HG02884 (cell line): Measurements from ENCODE around the gene OR2T11.
"Not testable (repeated sequence)": the region's sequence is repeated elsewhere in the genome, so short reads cannot be mapped to it uniquely, and the experiment has no call there.

Source experiments
- ATAC-seq: cut with Tn5 transposase; IDR thresholded peaks from one replicate; pipeline ENCODE4 v1.9.1; 2021; ENCODE audit warnings: mild to moderate bottlenecking, moderate library complexity; ENCODE audit not compliant: unreplicated experiment

Gene OR2T11, protein sequence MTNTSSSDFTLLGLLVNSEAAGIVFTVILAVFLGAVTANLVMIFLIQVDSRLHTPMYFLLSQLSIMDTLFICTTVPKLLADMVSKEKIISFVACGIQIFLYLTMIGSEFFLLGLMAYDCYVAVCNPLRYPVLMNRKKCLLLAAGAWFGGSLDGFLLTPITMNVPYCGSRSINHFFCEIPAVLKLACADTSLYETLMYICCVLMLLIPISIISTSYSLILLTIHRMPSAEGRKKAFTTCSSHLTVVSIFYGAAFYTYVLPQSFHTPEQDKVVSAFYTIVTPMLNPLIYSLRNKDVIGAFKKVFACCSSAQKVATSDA

DNA sequence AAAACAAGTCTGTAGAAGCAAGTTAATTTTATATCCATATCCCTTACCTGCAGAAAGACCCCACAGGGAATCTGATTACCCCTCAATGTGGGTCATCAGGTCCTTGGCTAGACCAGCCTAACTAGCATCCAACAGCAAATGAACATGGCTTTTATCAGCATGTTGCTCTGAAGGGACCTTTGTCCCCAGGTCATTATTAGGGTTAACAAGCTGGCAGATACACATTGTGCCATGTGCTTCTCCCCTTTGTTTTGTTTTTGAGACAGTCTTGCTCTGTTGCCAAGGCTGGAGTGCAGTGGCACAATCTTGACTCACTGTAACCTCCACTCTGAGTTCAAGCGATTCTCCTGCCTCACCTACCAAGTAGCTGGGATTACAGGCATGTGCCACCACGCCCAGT is at the start of gene OR2T11:
Gene OR2T11, minus strand, starts transcription at position 101 of the 400 bp plus-strand sequence. CDS start 7,963 bp downstream, outside the sequence.
- ATAC-seq, result not testable (repeated sequence)

DNA sequence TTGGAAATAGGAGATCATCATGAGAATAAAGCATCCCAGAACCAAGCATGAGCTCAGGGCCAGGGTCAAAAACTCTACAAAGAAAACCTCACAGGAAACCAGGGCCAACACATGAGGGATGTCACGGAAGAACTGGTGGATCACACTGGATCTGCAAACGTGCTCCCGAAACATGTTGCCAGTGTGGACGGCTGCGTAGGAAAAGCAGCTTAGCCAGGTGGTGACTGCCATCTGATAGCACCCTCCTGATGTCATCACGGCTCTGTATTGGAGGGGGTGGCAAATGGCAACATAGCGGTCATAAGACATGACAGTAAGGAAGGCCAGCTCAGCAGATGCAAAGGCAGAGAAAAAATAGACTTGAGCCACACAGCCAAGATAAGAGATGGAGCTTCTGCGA is 46.8 kb upstream of the OR2T11 start:
- ATAC-seq, result no peak

DNA sequence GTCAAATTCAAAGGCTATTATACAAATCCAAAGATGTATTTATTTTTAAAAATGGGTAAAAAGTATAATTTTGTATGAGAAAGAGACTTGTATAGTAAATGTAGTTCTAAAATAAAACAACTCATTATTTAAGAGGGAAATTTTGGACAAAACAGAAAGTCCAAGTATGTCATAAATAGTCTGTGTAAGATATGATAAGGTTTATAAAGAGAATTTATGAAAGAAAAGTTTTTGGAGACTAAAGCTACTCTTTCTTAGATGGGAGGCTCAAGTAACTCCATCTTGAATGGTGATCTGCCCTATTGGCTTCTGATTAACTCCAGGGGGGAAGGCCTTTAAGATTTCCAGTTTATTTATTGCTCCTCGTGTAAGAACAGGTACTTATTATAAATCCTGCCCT is 35.1 kb upstream of the OR2T11 start:
- no peak for ATAC-seq

DNA sequence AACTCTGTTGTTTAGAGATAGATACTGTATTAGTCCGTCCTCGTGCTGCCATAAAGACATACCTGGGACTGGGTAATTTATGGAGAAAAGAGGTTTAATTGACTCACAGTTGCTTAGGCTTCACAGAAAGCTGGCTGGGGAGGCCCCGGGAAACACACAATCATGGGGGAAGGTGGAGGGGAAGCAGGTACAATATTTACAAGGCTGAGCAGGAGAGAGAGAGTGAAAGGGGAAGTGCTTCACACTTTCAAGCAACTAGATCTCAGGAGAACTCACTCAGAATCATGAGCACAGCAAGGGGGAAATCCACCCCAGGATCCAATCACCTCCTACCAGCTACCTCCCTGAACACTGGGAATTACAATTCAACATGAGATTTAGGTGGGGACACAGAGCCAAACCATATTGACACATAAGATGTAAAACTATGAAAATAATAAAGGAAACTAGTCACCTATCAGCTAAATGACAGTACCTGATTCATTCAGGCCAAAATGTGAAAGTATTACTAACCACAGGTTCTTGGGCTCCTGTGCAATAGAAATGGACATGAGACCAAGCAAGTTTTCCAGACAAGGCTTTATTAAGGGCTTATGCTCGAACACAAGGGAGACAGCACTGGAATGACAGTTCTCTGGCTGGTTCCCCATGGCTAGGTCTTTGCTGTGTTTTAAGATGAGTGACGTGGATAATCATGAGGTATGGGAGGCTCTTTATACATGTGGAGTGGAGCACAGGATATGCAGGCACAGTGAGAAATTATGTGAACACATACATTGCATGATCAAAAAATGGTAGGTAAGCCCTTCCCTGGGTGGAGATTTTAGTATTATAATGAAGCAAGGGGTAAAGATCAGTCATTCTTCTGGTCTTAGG is 28.8 kb upstream of the OR2T11 start:
- peak; percentile 100 for ATAC-seq

DNA sequence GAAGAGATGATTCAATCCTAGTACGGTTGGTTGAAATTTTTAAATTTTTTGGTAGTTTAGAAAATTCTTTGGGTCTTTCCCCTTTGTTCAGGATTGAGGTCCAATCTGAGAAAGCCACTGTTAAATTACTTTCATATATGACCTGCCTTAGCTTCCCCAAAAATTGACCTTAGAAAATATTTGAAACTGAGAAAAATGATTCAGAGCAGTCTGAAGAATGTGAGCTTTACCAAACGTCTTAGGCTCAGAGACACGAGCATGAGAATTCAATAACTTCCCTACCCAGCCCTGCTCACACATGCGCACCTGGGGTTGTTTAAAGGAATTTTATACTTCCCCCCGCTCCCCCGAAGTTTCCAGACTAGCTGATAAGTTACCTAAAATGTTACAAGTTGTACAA is 21.9 kb upstream of the OR2T11 start:
- ATAC-seq, result peak; percentile 65

DNA sequence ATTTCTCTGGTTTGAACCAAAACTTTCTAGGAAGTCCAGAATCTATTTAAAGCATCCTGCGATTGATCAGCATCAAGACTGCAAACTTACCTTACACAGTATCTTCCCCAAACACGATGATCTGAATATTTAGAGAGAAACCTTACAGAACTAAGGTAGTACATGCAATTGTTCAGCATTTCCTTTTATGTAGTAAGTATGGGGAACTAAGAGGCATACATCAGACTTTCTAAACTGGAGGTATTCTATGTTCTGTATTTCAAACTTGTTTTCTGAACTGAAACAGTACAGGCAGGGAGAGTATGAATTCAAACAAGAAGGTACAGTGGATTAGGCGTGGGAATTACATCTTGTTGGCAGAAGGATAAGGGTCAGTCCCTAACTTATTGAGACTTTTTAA is 20.5 kb upstream of the OR2T11 start, which contains the start of gene OR2T27:
Gene OR2T27, minus strand, starts transcription at position 175 of the 400 bp plus-strand sequence. CDS start 4,644 bp downstream, outside the sequence.
- not testable (repeated sequence) for ATAC-seq

DNA sequence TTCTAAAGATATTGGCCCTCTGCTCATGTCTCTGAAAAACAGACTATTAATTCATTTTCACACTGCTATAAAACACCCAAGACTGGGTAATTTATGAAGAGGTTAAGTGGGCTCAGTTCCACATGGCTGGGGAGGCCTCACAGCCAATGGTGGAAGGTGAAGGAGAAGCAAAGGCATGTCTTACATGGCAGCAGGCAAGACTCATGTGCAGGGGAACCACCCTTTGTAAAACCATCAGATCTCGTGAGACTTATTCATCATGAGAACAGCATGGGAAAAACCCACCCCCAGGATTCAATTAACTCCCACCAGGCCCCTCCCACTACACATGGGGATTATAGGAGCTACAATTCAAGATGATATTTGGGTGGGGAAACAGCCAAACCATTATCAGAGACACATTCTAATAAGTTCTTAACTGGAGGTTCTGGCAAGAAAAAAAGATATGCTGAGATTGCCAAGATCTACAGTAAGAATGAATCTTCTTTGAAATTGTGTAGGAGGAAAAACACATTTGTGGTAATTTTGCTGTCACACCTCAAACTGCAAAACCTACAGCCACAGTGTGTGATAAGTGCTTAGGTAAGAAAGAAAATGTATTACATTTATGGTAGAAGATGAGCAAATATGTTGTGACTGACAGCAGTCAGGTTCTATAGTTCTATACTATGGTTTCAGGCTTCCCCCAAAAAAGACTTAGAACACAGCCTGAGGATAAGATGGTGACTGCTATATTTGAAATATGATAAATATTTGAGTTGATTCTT is 14.1 kb upstream of the OR2T11 start:
- not testable (repeated sequence) for ATAC-seq

DNA sequence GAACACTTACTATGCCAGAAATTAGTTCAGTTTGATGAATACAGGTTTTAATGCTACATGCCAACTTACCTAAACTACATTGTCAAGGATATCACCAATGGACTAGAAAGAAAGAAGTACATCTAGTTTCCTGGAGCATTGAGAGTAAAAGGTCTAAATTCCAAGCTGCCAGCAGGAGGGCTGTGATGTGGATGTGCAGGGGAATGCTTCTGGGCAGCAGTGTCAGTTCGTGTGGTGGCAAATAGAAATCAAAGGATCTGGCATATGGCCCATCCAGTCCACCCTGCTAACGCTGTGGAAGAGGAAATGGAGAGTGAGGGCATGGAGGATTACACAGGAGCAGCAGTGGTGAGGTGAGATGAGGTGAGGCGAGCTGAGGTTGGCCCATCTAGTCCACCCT is 10.3 kb upstream of the OR2T11 start, which contains the start of gene OR2T35:
Gene OR2T35, minus strand, starts transcription at position 101 of the 400 bp plus-strand sequence. CDS start 6,020 bp downstream, outside the sequence.
- not testable (repeated sequence) for ATAC-seq

DNA sequence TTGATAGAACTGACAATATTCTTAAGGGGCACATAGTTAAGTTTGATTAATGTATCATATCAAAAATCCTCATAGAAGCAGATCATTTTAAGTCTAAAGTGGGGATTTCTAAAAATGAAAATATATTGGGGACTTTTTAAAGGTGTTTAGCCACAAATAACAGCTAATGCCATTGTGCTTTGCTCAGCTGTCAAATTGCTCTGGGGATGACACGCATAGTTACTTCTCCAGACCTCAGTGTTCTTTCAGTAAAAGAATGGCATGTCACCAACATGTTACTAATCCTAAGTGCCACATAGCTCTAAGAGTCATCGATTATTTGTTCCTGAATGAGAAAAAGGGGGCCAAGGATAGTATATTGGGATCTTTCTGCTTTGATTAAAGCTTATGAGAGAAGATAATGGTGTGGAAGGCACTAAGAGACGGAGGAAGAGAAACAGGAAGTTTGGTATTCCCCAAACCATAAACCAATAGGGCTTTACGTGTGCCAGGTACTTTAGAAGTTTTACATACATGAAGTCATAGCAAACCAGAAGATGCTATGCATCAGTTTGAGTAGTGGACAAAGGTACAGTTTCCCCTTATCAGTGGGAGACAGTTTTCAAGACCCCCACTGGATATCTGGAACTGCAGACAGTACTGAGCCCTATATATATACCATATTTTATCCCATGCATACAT is 8.2 kb upstream of the OR2T11 start:
- peak; percentile 66 for ATAC-seq

DNA sequence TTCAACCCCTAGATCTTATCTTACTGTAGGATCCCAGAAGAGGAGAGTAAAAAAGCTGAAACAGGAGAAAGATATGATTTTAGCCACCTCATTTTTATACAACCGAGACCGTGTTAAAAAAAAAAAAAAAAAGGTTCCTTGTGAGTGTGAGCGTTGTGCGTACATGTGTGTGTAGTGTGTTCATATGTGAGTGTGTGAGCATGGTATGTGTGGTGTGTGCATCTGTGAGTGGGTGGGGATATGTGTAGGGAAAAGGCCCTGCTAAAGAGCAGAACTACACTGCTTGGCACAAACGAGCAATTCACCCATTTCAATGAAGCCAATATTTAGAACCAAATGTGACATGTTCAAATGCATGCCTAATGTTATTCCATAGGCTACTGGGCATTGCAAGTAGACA is 6.7 kb upstream of the OR2T11 start:
- ATAC-seq, result peak; percentile 1

DNA sequence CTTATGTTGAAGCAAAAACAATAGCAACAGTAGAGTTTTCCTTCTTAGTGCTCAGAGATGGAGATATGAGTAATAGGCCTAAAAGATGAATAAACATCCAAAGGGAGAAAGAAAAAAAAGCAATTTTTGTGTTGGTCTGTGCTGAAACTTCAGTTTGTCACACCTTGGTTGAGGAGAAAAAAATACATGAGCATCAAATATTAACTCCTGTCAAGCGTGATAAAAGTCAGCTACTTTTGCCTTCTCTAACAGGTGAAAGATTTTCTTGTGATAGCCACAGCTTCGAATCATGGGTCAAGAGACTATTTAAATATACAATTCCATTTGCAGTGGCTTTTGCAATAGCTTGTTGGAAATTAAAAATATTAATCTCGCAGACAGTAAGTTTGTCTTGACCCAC is 6.0 kb upstream of the OR2T11 start:
- ATAC-seq, result peak; percentile 30

DNA sequence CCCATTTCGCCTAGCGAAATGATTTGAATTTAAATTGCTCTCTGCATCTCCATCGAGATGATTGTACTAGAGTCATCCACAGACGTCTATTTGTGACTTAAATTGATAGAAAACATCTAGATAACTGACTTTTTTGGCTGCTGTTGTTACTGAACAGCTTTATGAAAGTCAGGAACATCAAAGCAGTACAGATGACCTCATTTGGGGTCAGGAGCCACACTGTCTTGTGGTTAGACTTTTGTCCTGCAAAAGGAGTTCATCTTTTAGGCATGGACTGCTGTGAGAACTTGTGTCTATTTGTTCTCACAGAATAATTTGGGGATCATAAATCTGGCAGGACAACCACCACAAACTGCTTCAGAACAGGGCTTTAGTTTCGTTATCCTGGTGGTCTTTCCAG is 4.8 kb upstream of the OR2T11 start:
- peak; percentile 33 for ATAC-seq

DNA sequence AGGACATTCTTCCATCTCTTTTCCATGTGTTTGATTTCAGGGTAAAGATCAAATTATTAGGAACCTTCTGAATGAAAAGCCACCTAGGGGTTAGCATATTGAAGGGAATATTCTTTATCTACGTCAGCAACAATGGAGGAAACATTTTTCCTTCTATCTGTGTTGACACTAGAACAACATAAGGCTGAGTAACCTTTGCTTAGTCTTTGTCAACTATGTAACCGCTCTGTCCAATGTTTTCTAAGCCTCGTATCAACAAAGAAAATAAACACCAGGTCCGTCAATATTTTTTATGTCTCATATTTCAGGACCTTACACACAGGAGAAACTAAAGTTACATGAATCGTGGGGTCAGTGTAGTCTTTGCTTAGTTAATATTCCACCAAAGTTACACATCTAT is 1.7 kb upstream of the OR2T11 start:
- not testable (repeated sequence) for ATAC-seq

DNA sequence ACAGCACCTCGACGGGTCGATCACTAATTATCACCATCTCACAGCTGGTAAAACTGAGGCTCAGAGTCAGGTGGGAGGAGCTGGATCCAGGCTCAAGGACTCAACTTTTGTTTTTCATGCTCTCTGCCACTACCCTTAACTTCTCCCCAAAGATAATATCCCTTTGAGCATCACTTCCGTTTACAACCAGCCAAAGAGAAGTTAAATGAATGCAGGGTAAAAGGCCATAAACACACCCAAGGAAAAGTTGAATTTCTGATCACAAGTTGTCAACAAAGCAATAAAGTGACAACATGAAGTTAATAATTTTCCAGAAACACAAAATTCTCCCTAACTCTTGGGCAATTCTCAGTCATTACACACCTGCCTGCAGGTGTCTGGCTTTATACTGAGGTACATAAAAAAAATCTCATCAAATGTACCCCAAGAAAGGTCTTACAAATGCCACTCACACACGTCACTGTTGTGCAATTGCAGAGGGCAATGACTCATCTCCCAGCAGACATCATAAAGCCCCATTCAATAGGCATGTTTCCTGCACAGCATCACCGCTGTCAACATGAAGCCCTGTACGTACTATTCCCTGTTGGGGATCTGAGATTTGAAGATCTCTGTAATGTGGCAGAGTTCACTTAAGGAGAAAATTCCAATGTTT is 3.4 kb downstream of the OR2T11 start:
- ATAC-seq, result no peak

DNA sequence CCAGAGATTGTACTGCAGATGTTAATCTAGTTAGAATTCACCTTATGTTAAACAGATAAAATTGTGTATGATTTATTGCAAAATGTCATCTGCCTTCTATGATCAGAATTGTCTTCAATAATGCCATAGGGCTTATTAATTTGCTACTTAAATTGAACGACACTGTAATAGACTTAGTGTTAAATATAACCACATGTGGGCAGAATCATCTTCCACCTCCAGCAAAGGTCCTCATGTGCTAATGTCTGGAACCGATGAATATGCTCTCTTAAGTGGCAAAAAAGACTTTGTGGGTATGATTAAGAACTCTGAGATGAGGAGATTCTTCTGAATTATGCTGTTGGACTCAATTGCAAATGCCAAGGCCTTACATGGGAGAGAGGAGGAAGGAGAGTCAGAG is 4.3 kb downstream of the OR2T11 start:
- no peak for ATAC-seq

DNA sequence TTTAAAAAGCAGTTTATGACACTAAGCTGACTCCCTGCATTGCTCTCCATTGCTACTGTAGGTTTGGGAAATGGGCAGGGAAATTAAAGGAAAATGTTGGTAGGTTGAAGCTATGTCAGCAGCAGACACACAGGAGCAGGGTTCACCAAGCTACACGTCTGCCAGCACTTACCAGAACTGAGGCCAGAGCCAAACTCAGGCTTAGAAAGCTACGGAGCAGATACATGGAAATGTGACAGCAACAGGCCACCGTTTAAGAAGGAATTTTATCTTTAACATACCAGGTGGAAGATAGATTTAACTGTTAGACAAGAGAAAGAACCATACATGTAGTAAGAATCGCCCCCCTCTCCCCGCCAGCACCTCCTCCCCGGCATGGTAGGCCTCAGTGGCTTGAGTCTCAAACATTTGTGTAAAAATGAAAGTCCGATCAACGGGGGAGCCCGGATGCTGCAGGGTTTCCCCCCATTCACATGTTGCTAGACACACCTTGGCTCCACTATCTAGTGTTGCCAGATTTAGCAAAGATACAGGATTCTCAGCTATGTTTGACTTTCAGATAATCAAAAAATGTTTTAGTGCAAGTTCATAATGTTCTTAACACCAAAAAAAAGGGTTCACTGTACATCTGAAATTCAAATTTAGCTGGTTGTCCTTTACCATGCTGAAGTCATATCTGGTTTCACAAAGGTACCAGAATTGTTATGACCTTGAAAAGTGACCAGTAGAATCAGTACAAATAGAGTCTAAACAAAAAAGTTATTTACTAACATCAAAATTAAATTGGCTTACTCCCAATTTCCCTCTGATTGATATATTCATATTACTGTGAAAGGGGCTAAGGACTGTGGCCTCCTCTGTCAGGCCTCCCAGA is 6.7 kb downstream of the OR2T11 start:
- ATAC-seq, result peak; percentile 59

DNA sequence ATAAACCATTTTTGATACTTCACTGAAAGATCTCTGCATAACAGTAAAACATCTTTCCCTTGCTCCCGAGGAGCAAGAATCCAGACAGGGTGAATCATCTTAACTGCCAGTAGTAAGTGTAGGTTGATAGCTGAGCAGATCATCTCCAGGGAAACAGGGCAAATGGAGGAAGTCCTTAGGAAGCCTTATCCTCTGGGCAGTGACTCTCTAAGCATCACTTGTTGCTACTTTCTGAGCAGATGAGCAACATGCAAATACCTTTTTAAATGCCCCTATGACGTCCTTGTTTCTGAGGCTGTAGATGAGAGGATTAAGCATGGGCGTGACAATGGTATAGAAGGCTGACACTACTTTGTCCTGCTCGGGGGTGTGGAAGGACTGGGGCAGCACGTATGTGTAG is 8.9 kb downstream of the OR2T11 start:
- ATAC-seq, result no peak

DNA sequence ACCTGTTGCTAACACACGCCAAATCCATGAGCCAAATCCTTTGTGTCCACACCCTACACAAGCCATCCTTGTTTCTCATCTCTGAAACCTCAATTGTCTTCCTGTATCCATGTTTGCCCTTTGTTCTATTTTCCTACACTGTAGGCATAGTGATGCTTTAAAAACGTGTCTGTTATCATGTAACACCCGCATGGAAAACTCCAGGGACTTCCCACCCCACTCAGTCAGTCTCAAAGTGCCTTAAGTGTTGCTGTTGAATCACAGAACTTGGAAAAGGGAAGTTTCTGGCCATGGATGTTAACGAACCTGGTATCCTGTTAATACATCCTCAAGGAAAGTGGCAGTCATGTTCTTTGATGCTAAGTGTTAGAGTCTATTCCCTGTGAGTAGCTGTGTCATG is 9.7 kb downstream of the OR2T11 start:
- ATAC-seq, result no peak

DNA sequence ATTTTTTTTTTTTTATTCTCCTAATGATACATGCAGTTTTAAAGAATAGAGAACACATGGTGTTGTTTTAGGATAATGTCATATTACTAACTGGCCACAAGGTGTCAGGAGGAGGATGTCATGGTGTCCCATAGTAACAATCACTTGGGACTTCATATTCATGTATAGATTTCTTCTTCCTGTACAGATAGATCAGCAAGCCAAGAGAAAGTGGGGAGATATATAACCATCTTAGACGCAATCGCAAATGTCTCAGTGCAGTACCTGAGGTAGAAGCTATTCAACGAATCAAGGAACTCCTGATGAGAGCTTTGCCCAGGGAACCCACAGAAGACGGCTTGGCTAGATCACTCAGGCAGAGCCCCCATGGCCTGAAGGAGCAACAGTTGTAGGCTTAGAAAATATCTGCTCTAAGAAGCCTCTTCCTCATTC is 12.3 kb downstream of the OR2T11 start:
- peak; percentile 81 for ATAC-seq
